Astrocyte (in vitro differentiated cells and primary cell): Measurements from ENCODE around the gene SLCO2A1. TPM values are rescaled to one million over a fixed set of nuclear protein-coding genes. Genes with fewer than 3 reads are reported as not detected.

Source experiments
- DNase-seq: peaks from one replicate; pipeline ENCODE4 v3.0.0-alpha.2; 2010; ENCODE audit warnings: low read depth
- FAIRE-seq: peaks from 2 replicates; lab custom pipeline; 2011; peaks lifted over from hg19 to GRCh38; lab: Jason Lieb, UNC
- H2AFZ ChIP-seq: 2 replicates; pipeline ENCODE4 v1.6.0; 2012; ENCODE audit warnings: low read depth, low read length, inconsistent platforms
- H3K27ac ChIP-seq: 2 replicates; pipeline ENCODE4 v1.5.1; 2011; ENCODE audit warnings: low read depth, low read length, inconsistent platforms
- H3K27me3 ChIP-seq: 2 replicates; pipeline ENCODE4 v1.6.0; 2011; ENCODE audit warnings: low read length, inconsistent platforms; ENCODE audit not compliant: insufficient read depth
- H3K36me3 ChIP-seq: 2 replicates; pipeline ENCODE4 v1.5.1; 2011; ENCODE audit warnings: low read length, inconsistent platforms; ENCODE audit not compliant: insufficient read depth
- H3K4me1 ChIP-seq: 2 replicates; pipeline ENCODE4 v1.5.1; 2011; ENCODE audit warnings: low read length, inconsistent platforms; ENCODE audit not compliant: insufficient read depth
- H3K4me2 ChIP-seq: 2 replicates; pipeline ENCODE4 v1.6.0; 2012; ENCODE audit warnings: low read length, inconsistent platforms
- H3K4me3 ChIP-seq: 2 replicates; pipeline ENCODE4 v1.5.1; 2011; ENCODE audit warnings: low read depth, mild to moderate bottlenecking, low read length, inconsistent platforms; ENCODE audit not compliant: insufficient read depth
- H3K79me2 ChIP-seq: 2 replicates; pipeline ENCODE4 v1.6.0; 2012; ENCODE audit warnings: mild to moderate bottlenecking, low read length, inconsistent platforms; ENCODE audit not compliant: insufficient read depth
- H3K9ac ChIP-seq: 2 replicates; pipeline ENCODE4 v1.6.0; 2012; ENCODE audit warnings: mild to moderate bottlenecking, low read length, inconsistent platforms
- H3K9me3 ChIP-seq: 2 replicates; pipeline ENCODE4 v1.5.1; 2012; ENCODE audit warnings: low read depth, mild to moderate bottlenecking, low read length, inconsistent platforms; ENCODE audit not compliant: insufficient read depth
- H4K20me1 ChIP-seq: 2 replicates; pipeline ENCODE4 v1.6.0; 2012; ENCODE audit warnings: low read length, inconsistent platforms; ENCODE audit not compliant: insufficient read depth
- H3K27ac Mint-ChIP-seq: one replicate; pipeline ENCODE4 v1.8.0; 2021; ENCODE audit warnings: mild to moderate bottlenecking, mixed read lengths; ENCODE audit not compliant: unreplicated experiment
- H3K27me3 Mint-ChIP-seq: one replicate; pipeline ENCODE4 v1.8.0; 2021; ENCODE audit warnings: low read depth, mixed read lengths; ENCODE audit not compliant: unreplicated experiment
- H3K36me3 Mint-ChIP-seq: one replicate; pipeline ENCODE4 v1.8.0; 2021; ENCODE audit warnings: low read depth, mixed read lengths; ENCODE audit not compliant: unreplicated experiment
- H3K4me1 Mint-ChIP-seq: one replicate; pipeline ENCODE4 v1.8.0; 2021; ENCODE audit warnings: low read depth, mixed read lengths; ENCODE audit not compliant: unreplicated experiment
- H3K4me3 Mint-ChIP-seq: one replicate; pipeline ENCODE4 v1.8.0; 2021; ENCODE audit warnings: mild to moderate bottlenecking, moderate library complexity, mixed read lengths; ENCODE audit not compliant: unreplicated experiment
- H3K9me3 Mint-ChIP-seq: one replicate; pipeline ENCODE4 v1.8.0; 2021; ENCODE audit warnings: mild to moderate bottlenecking, mixed read lengths; ENCODE audit not compliant: unreplicated experiment
- EZH2 ChIP-seq: IDR thresholded peaks from 2 replicates; pipeline ENCODE4 v1.6.1; 2012; ENCODE audit warnings: mild to moderate bottlenecking, low read length, inconsistent platforms; ENCODE audit not compliant: insufficient read depth
- total RNA-seq: library from RNA; stranded (reverse); gene quantifications from 2 replicates; pipeline ENCODE4 v1.2.1, GENCODE V29; 2021
- TF ChIP-seq, protein P1 (sequence below): IDR thresholded peaks from 2 replicates; pipeline ENCODE4 v1.5.1; 2011; ENCODE audit warnings: low read depth, mild to moderate bottlenecking, inconsistent platforms, low read length, moderate library complexity; ENCODE audit not compliant: insufficient read depth

SLCO2A1 gene
- total RNA-seq, 1 donor from 2014 or later: 2.1 TPM

DNA sequence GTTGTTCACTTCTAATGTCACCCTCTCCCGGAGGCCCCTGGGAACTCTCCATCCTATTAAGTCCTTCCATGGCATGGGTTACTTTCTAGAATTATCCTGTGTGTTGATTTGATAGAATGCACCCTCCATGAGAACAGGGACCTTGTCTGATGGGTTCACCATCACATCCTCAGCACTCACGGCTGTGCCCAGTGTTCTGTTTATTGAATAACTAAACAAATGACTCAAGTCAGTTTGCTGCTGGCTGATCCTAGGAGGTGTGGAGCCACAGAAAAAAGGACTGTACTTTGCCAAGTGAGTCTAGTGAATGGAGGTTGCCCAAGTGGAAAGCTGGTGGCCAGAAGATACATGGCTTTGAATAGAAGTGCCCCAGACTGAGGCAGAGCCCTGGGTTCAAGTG lies 85.5 kb downstream of the SLCO2A1 start:
- Mint-ChIP-seq H3K27ac (no peak overlapping the region), H3K4me3 (no peak overlapping the region), H3K9me3 (peaks cover 3% of the 10 kb centered on the region), H3K36me3 (no peaks in the 10 kb centered on the region), H3K27me3 (peaks cover 64% of the 10 kb centered on the region), H3K4me1 (peaks cover 28% of the 10 kb centered on the region)
- Histone ChIP-seq H2AFZ (no peak overlapping the region), H3K9me3 (no peaks in the 10 kb centered on the region), H3K4me2 (peak overlapping the region; percentile 74), H3K4me1 (peaks cover 36% of the 10 kb centered on the region), H3K27ac (no peak overlapping the region), H3K9ac (no peak overlapping the region), H3K27me3 (peaks cover 4% of the 10 kb centered on the region), H3K36me3 (no peaks in the 10 kb centered on the region), H3K79me2 (no peaks in the 10 kb centered on the region), H3K4me3 (peak overlapping the region; percentile 26), H4K20me1 (peaks cover 14% of the 10 kb centered on the region)
- FAIRE-seq (no peak), DNase-seq (peak; percentile 55)
- TF ChIP-seq EZH2: no peak
- TF ChIP-seq, protein P1, sequence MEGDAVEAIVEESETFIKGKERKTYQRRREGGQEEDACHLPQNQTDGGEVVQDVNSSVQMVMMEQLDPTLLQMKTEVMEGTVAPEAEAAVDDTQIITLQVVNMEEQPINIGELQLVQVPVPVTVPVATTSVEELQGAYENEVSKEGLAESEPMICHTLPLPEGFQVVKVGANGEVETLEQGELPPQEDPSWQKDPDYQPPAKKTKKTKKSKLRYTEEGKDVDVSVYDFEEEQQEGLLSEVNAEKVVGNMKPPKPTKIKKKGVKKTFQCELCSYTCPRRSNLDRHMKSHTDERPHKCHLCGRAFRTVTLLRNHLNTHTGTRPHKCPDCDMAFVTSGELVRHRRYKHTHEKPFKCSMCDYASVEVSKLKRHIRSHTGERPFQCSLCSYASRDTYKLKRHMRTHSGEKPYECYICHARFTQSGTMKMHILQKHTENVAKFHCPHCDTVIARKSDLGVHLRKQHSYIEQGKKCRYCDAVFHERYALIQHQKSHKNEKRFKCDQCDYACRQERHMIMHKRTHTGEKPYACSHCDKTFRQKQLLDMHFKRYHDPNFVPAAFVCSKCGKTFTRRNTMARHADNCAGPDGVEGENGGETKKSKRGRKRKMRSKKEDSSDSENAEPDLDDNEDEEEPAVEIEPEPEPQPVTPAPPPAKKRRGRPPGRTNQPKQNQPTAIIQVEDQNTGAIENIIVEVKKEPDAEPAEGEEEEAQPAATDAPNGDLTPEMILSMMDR: no peak

DNA sequence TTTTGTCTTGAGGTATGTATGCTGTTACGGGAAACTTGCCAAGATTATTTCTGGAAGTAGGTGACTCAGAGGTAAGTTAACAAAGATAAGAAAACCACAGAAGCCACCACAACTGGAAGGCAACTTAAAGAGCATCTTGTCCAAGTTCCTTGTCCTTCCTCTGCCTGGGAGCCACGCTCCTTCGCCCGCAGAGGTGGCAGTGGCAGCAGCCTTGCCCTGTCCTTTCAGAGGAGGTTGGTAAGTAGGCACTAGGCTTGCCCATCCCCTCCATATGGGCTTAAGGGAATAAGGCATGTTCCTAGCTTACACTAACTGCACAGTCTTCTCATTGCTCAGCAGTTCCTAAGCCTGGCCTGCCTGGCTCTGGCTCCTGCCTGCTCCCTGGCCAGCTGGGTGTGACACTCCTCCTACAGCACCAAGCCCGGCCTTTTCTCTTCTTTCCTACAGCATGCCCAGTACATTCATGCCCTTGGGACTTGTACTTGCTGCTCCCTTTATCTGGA lies 86.0 kb downstream of the SLCO2A1 start:
- peak; percentile 85 for FAIRE-seq

More for the DNA sequence above, 86.0 kb downstream of the SLCO2A1 start:
- Mint-ChIP-seq H3K4me3 (no peak overlapping the region), H3K27me3 (peaks cover 65% of the 10 kb centered on the region), H3K36me3 (no peaks in the 10 kb centered on the region), H3K27ac (no peak overlapping the region), H3K4me1 (peaks cover 28% of the 10 kb centered on the region), H3K9me3 (peaks cover 2% of the 10 kb centered on the region)
- H3K4me2 ChIP-seq: peak overlapping the region; percentile 74
- H4K20me1 ChIP-seq: peaks cover 14% of the 10 kb centered on the region
- no peak overlapping the region for H3K9ac ChIP-seq
- no peaks in the 10 kb centered on the region for H3K36me3 ChIP-seq
- H2AFZ ChIP-seq: no peak overlapping the region
- H3K4me1 ChIP-seq: peaks cover 36% of the 10 kb centered on the region
- peak; percentile 99 for DNase-seq
- peaks cover 4% of the 10 kb centered on the region for H3K27me3 ChIP-seq
- TF ChIP-seq, protein P1: no peak
- TF ChIP-seq EZH2: no peak
- H3K9me3 ChIP-seq: no peaks in the 10 kb centered on the region
- peak overlapping the region; percentile 35 for H3K27ac ChIP-seq
- H3K79me2 ChIP-seq: no peaks in the 10 kb centered on the region
- peak overlapping the region; percentile 26 for H3K4me3 ChIP-seq
